ENCODE results near the gene BCL2L2. TPM values are rescaled to one million over a fixed set of nuclear protein-coding genes. Genes with fewer than 3 reads are reported as not detected.

BCL2L2 gene
- total and polyA plus RNA-seq, 9 of the 15 experiments (the other 6 are each of a cell fraction or from before 2014, with no cell fraction given): 2.6 to 32.5 (median 14.7) TPM

DNA sequence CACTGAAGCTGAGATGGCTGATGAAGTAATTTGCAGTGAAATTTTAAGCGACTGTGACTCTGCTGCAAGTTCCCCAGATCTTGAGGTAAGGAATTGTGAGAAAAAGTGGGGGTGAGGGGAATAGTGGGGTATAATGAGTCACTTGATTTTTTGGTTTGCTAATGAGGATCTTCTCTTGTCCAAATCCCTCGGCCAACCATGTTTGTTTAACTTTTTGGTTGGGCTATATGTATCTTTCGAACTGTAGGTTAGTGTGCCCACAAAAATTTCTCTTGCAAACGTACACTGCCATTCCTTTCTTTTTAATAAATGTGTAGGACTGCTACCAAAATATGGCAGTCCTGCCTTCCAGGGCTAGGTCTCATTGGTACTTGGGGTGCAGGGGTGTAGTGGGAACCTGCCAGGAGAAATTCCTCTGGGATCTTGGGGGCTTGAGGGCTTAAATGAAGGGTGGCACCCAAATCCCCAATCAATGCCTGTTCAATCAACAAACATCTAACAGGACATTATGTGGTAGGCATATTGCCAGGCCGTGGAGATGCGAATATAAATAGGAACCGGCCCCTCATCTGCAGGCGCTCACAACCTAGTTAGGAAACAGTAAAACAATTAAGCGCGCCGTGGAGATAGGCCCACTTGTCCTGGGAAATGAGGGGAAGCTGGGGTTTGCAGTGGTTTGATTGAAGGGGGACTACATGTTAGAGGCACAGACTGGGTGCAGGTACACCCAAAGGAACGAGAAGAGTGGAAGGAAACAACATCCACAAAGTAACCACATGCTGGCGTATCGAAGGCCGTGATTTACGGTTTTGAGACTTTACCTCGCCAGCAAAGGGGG, 13.3 kb downstream of the BCL2L2 start:
- Histone ChIP-seq H4K20me1 (replicated peaks; ENCODE audit: control insufficient read depth, insufficient read depth, low read length) (no peaks in the 10 kb centered on the region; the same call in 1 of the 2 replicates), H3K36me3 (ENCODE audit: control insufficient read depth, insufficient read depth, low read length) (peaks cover 49% of the 10 kb centered on the region; the same call in 2 of the 3 replicates), H3K9me1 (ENCODE audit: control insufficient read depth, insufficient read depth, low read length) (no peaks in the 10 kb centered on the region), H3K79me2 (ENCODE audit: control insufficient read depth, insufficient read depth, low read length) (peaks cover 34% of the 10 kb centered on the region), H3K4me2 (ENCODE audit: insufficient read depth, low read length) (peak overlapping the region; percentile 99), H3K9ac (ENCODE audit: insufficient read depth in 1 of 2, low read depth in 2 of 2, low read length in 2 of 2) (peak overlapping the region; percentile 80 to 88; a peak in 3 of 4 replicates), H2AFZ (ENCODE audit: low read depth, low read length) (peak overlapping the region; percentile 95), H3K27me3 (ENCODE audit: control insufficient read depth in 2 of 2, insufficient read depth in 2 of 2, low read length in 2 of 2) (no peaks in the 10 kb centered on the region), H3K4me1 (replicated peaks in 1 of 2; ENCODE audit: control insufficient read depth in 2 of 2, insufficient read depth in 2 of 2, low read length in 2 of 2) (peaks cover 11 to 17% of the 10 kb centered on the region in 2 experiments; a peak in 4 of 5 replicates), H3K4me3 (peak overlapping the region; percentile 90), H3K27ac (ENCODE audit: extremely low read depth, low read depth, low read length) (peak overlapping the region; percentile 97), H3K9me3 (replicated peaks; ENCODE audit: control insufficient read depth, insufficient read depth, low read depth, low read length) (no peaks in the 10 kb centered on the region)
- intact Hi-C loops (cut with micrococcal nuclease) (loop anchor here (2.0 to 10.0 kb wide), 3 partner anchors 13 to 235 kb away; partner anchors contain the start of genes BCL2L2, THTPA and ZFHX2), in situ Hi-C loops (cut with MboI) (no loop called here)
- CTCF ChIA-PET (ENCODE audit: low intra/inter-chr PET ratio): interaction anchor here (0.6 kb wide), 1 partner anchor 200 kb away, joined by 3 read pairs; no protein-coding TSS in a partner anchor
- no peak for FAIRE-seq
- no TSS peak for BruUV-seq (replicated peaks)
- ATAC-seq: no peak
- POLR2A ChIA-PET: interaction anchor here (0.6 to 3.9 kb wide), 11 partner anchors 9 to 224 kb away, joined by 3 to 30 read pairs (median 5); partner anchors contain the start of genes BCL2L2, C14orf119 and PPP1R3E
- DNase-seq (ENCODE audit: extremely low read depth in 1 of 4, low spot score in 3 of 4): no peak
- WGBS (ENCODE audit: insufficient coverage, low coverage, missing lambda C conversion rate): 78% methylated on average over 17 of the region's 17 CpGs
- TF ChIP-seq MAX (CRISPR knock-in tag; IDR thresholded peaks at IDR 0.05): peak; percentile 30; the same call in 1 of the 2 replicates
- TF ChIP-seq, protein P1, sequence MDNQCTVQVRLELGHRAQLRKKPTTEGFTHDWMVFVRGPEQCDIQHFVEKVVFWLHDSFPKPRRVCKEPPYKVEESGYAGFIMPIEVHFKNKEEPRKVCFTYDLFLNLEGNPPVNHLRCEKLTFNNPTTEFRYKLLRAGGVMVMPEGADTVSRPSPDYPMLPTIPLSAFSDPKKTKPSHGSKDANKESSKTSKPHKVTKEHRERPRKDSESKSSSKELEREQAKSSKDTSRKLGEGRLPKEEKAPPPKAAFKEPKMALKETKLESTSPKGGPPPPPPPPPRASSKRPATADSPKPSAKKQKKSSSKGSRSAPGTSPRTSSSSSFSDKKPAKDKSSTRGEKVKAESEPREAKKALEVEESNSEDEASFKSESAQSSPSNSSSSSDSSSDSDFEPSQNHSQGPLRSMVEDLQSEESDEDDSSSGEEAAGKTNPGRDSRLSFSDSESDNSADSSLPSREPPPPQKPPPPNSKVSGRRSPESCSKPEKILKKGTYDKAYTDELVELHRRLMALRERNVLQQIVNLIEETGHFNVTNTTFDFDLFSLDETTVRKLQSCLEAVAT (IDR thresholded peaks at IDR 0.05): peak in 1 of 2 experiments; percentile 85; a peak in 1 of 4 replicates
- TF ChIP-seq, protein P2, sequence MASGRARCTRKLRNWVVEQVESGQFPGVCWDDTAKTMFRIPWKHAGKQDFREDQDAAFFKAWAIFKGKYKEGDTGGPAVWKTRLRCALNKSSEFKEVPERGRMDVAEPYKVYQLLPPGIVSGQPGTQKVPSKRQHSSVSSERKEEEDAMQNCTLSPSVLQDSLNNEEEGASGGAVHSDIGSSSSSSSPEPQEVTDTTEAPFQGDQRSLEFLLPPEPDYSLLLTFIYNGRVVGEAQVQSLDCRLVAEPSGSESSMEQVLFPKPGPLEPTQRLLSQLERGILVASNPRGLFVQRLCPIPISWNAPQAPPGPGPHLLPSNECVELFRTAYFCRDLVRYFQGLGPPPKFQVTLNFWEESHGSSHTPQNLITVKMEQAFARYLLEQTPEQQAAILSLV (tag; IDR thresholded peaks at IDR 0.05): 0 out of 2 replicates have a peak, but pooled peaks have one; percentile 7
- peak; percentile 29 for TF ChIP-seq MEIS2 (IDR thresholded peaks at IDR 0.05; ENCODE audit: partially characterized antibody)
- TF ChIP-seq HMGXB4 (CRISPR knock-in tag; IDR thresholded peaks at IDR 0.05): no peak
- no peak for TF ChIP-seq ILK (tag; IDR thresholded peaks at IDR 0.05; ENCODE audit: borderline replicate concordance, low read depth)
- TF ChIP-seq, protein P3, sequence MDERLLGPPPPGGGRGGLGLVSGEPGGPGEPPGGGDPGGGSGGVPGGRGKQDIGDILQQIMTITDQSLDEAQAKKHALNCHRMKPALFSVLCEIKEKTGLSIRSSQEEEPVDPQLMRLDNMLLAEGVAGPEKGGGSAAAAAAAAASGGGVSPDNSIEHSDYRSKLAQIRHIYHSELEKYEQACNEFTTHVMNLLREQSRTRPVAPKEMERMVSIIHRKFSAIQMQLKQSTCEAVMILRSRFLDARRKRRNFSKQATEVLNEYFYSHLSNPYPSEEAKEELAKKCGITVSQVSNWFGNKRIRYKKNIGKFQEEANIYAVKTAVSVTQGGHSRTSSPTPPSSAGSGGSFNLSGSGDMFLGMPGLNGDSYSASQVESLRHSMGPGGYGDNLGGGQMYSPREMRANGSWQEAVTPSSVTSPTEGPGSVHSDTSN (CRISPR knock-in tag; IDR thresholded peaks at IDR 0.05; ENCODE audit: low read depth): no peak
- TF ChIP-seq, protein P3 (tag; conservative IDR thresholded peaks at IDR 0.05; ENCODE audit: low read depth): 0 out of 2 replicates have a peak, but pooled peaks have one; percentile 6
- TF ChIP-seq MYC (IDR thresholded peaks at IDR 0.05; ENCODE audit: low read depth, low read length): no peak
- peak; percentile 64; the same call in 1 of the 2 replicates for TF ChIP-seq MYC (CRISPR knock-in tag; IDR thresholded peaks at IDR 0.05; ENCODE audit: borderline replicate concordance, low read depth)
- TF ChIP-seq ELF2 (CRISPR knock-in tag; IDR thresholded peaks at IDR 0.05): 0 out of 2 replicates have a peak, but pooled peaks have one; percentile 16

All from K562 (cell line).